PC-3 (cell line): ENCODE measurements around the gene SPRY4.
"Not testable (repeated sequence)": the region's sequence is repeated elsewhere in the genome, so short reads cannot be mapped to it uniquely, and the experiment has no call there.

Experiments used
- EZH2phosphoT487 ChIP-seq: fragments of 300-600 bp; sonication (generic); IDR thresholded peaks from 2 replicates; pipeline ENCODE4 v1.6.1; 2018; ENCODE audit warnings: mild to moderate bottlenecking, antibody characterized with exemption, low read length, borderline replicate concordance
- TF ChIP-seq, protein P1 (sequence below): fragments of 300-600 bp; sonication (generic); conservative IDR thresholded peaks from 2 replicates; pipeline ENCODE4 v1.5.1; 2017; ENCODE audit warnings: antibody characterized with exemption, low read depth, mild to moderate bottlenecking, low read length

DNA sequence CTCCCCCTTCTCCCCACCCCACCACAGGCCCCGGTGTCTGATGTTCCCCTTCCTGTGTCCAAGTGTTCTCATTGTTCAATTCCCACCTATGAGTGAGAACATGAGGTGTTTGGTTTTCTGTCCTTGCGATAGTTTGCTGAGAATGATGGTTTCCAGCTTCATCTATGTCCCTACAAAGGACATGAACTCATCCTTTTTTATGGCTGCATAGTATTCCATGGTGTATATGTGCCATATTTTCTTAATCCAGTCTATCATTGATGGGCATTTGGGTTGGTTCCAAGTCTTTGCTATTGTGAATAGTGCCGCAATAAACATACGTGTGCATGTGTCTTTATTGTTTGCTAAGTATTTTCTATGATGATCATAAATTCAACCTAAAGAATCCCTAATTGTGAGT is 60.7 kb downstream of the SPRY4 start:
- TF ChIP-seq, protein P1, sequence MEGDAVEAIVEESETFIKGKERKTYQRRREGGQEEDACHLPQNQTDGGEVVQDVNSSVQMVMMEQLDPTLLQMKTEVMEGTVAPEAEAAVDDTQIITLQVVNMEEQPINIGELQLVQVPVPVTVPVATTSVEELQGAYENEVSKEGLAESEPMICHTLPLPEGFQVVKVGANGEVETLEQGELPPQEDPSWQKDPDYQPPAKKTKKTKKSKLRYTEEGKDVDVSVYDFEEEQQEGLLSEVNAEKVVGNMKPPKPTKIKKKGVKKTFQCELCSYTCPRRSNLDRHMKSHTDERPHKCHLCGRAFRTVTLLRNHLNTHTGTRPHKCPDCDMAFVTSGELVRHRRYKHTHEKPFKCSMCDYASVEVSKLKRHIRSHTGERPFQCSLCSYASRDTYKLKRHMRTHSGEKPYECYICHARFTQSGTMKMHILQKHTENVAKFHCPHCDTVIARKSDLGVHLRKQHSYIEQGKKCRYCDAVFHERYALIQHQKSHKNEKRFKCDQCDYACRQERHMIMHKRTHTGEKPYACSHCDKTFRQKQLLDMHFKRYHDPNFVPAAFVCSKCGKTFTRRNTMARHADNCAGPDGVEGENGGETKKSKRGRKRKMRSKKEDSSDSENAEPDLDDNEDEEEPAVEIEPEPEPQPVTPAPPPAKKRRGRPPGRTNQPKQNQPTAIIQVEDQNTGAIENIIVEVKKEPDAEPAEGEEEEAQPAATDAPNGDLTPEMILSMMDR, result not testable (repeated sequence)
- TF ChIP-seq EZH2phosphoT487, result not testable (repeated sequence)
